ENCODE measurements around the gene SLC7A1.

DNA sequence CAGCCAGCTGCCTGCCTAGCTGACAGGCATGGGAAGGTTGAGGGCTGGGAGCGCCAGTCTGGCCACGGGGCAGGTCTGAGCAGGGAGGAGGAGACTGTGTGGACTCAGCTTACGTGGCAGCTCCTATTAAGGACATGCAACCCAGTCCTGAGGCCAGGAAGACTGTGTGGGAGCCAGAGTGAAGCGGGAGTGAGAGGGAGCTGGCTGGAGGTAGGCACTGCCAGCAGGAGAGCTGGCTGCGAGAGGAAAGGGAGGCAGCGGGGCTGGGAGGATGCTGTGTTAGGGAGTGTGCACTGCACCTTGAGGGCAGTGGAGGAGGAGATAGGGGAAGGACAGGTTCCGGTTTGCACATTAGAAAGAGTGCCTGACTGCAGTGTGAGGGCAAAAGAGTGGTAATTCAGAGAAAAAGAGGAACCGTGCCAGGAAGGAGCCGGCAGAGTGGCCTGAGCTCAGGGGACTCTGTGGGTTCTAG, 99.2 kb downstream of the SLC7A1 start:
- TF ChIP-seq, protein P1, sequence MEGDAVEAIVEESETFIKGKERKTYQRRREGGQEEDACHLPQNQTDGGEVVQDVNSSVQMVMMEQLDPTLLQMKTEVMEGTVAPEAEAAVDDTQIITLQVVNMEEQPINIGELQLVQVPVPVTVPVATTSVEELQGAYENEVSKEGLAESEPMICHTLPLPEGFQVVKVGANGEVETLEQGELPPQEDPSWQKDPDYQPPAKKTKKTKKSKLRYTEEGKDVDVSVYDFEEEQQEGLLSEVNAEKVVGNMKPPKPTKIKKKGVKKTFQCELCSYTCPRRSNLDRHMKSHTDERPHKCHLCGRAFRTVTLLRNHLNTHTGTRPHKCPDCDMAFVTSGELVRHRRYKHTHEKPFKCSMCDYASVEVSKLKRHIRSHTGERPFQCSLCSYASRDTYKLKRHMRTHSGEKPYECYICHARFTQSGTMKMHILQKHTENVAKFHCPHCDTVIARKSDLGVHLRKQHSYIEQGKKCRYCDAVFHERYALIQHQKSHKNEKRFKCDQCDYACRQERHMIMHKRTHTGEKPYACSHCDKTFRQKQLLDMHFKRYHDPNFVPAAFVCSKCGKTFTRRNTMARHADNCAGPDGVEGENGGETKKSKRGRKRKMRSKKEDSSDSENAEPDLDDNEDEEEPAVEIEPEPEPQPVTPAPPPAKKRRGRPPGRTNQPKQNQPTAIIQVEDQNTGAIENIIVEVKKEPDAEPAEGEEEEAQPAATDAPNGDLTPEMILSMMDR (IDR thresholded peaks at IDR 0.05): no peak
- no peak for TF ChIP-seq POLR2AphosphoS5 (IDR thresholded peaks at IDR 0.05)
